HepG2 (cell line): Measurements from ENCODE around the gene XPR1. TPM values are rescaled to one million over a fixed set of nuclear protein-coding genes. Genes with fewer than 3 reads are reported as not detected.

Source experiments
- BATF2 ChIP-seq: sonication (generic); formaldehyde crosslinking; IDR thresholded peaks from 2 replicates; pipeline ENCODE4 v1.8.0; 2022; ENCODE audit warnings: mild to moderate bottlenecking, missing genetic modification reagents, moderate library complexity
- HIVEP1 ChIP-seq: sonication (generic); formaldehyde crosslinking; IDR thresholded peaks from 2 replicates; pipeline ENCODE4 v1.4.0; 2020; ENCODE audit warnings: mild to moderate bottlenecking, missing genetic modification reagents
- KLF16 ChIP-seq, 2 experiments: sonication (generic) in 1 of 2; formaldehyde crosslinking in 1 of 2; IDR thresholded peaks; 2 replicates each; pipeline versions ENCODE4 v1.6.1 to v1.8.0; 2016 to 2023; ENCODE audit warnings: missing genetic modification reagents in 2 of 2, missing compliant biosample characterization in 1 of 2
- KLF9 ChIP-seq: IDR thresholded peaks from 2 replicates; pipeline ENCODE4 v1.6.1; 2016; ENCODE audit warnings: low read depth
- KMT2B ChIP-seq: IDR thresholded peaks from 2 replicates; pipeline ENCODE4 v1.6.1; 2016; ENCODE audit warnings: missing genetic modification reagents, missing compliant biosample characterization
- NFE2L1 ChIP-seq: sonication (generic); formaldehyde crosslinking; IDR thresholded peaks from 2 replicates; pipeline ENCODE4 v1.4.0; 2020; ENCODE audit warnings: missing genetic modification reagents, mild to moderate bottlenecking, borderline replicate concordance
- RBM39 ChIP-seq: fragments of 200-400 bp; formaldehyde crosslinking; IDR thresholded peaks from one replicate; pipeline ENCODE4 v1.6.1; 2018; ENCODE audit warnings: antibody characterized with exemption, mild to moderate bottlenecking, low read depth, low read length; ENCODE audit not compliant: poor library complexity, severe bottlenecking
- ZBTB1 ChIP-seq: sonication (generic); formaldehyde crosslinking; IDR thresholded peaks from 2 replicates; pipeline ENCODE4 v1.4.0; 2020; ENCODE audit warnings: missing genetic modification reagents, borderline replicate concordance
- ZNF136 ChIP-seq: sonication (generic); formaldehyde crosslinking; IDR thresholded peaks from 2 replicates; pipeline ENCODE4 v1.8.1; 2022; ENCODE audit warnings: low read depth, mild to moderate bottlenecking, moderate library complexity, missing genetic modification reagents
- polyA plus RNA-seq, 8 experiments: library from polyadenylated mRNA; depleted of rRNA in 3 of 8; stranded (reverse) in 7 of 8; unstranded in 1 of 8; fragments of >200 nt; fragmentation: Illumina TruSeq in 4 of 8; extraction: Trizol in 4 of 8; gene quantifications; 2 replicates each; pipeline versions ENCODE4 v1.2.1 to v1.2.3, GENCODE V29; 2011 to 2016; ENCODE audit warnings: low read depth in 4 of 8, missing spikeins in 1 of 8, mixed read lengths in 1 of 8; ENCODE audit not compliant: insufficient read depth in 1 of 8
- total RNA-seq, 5 experiments: library from RNA; depleted of rRNA; stranded (reverse); fragments of >200 nt; fragmentation: Illumina TruSeq; extraction: Trizol; gene quantifications; 2 replicates each; pipeline ENCODE4 v1.2.3, GENCODE V29; 2016; ENCODE audit warnings: low read depth in 1 of 5
- TF ChIP-seq, protein P1 (sequence below): sonication (generic); formaldehyde crosslinking; IDR thresholded peaks from 2 replicates; pipeline ENCODE4 v1.4.0; 2020; ENCODE audit warnings: missing genetic modification reagents
- TF ChIP-seq, protein P2 (sequence below), 2 experiments: sonication (generic) in 1 of 2; formaldehyde crosslinking in 1 of 2; IDR thresholded peaks; 2 replicates each; pipeline versions ENCODE4 v1.6.1 to v1.9.0; 2014 to 2022; ENCODE audit warnings: antibody characterized with exemption in 1 of 2, borderline replicate concordance in 1 of 2, inconsistent platforms in 1 of 2, low read depth in 1 of 2, missing genetic modification reagents in 1 of 2

XPR1 gene
- total and polyA plus RNA-seq, 2 of the 13 experiments (the other 11 are each of a cell fraction or from before 2014, with no cell fraction given) = 22.3 to 23.6 TPM

GRCh38 chr1:180936110-180937011 lies 304.5 kb downstream of the XPR1 start (continued):
- TF ChIP-seq BATF2 (CRISPR knock-in tag) (no peak), ZBTB1 (no peak), KMT2B (no peak), HIVEP1 (CRISPR knock-in tag) (peak; percentile 41; the same call in 1 of the 2 replicates), KLF16 (CRISPR knock-in tag; IDR thresholded peaks at IDR 0.05) (no peak), KLF9 (CRISPR knock-in tag) (no peak), ZNF136 (CRISPR knock-in tag) (0 out of 2 replicates have a peak, but pooled peaks have one; percentile 5), NFE2L1 (CRISPR knock-in tag) (no peak), RBM39 (no peak)
- TF ChIP-seq, protein P1, sequence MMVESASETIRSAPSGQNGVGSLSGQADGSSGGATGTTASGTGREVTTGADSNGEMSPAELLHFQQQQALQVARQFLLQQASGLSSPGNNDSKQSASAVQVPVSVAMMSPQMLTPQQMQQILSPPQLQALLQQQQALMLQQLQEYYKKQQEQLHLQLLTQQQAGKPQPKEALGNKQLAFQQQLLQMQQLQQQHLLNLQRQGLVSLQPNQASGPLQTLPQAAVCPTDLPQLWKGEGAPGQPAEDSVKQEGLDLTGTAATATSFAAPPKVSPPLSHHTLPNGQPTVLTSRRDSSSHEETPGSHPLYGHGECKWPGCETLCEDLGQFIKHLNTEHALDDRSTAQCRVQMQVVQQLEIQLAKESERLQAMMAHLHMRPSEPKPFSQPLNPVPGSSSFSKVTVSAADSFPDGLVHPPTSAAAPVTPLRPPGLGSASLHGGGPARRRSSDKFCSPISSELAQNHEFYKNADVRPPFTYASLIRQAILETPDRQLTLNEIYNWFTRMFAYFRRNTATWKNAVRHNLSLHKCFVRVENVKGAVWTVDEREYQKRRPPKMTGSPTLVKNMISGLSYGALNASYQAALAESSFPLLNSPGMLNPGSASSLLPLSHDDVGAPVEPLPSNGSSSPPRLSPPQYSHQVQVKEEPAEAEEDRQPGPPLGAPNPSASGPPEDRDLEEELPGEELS (CRISPR knock-in tag) = 0 out of 2 replicates have a peak, but pooled peaks have one; percentile 1
- TF ChIP-seq, protein P2, sequence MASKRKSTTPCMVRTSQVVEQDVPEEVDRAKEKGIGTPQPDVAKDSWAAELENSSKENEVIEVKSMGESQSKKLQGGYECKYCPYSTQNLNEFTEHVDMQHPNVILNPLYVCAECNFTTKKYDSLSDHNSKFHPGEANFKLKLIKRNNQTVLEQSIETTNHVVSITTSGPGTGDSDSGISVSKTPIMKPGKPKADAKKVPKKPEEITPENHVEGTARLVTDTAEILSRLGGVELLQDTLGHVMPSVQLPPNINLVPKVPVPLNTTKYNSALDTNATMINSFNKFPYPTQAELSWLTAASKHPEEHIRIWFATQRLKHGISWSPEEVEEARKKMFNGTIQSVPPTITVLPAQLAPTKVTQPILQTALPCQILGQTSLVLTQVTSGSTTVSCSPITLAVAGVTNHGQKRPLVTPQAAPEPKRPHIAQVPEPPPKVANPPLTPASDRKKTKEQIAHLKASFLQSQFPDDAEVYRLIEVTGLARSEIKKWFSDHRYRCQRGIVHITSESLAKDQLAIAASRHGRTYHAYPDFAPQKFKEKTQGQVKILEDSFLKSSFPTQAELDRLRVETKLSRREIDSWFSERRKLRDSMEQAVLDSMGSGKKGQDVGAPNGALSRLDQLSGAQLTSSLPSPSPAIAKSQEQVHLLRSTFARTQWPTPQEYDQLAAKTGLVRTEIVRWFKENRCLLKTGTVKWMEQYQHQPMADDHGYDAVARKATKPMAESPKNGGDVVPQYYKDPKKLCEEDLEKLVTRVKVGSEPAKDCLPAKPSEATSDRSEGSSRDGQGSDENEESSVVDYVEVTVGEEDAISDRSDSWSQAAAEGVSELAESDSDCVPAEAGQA (IDR thresholded peaks at IDR 0.05; ENCODE audit: low read depth) = no peak
- TF ChIP-seq, protein P2 (CRISPR knock-in tag; IDR thresholded peaks at IDR 0.05; ENCODE audit: borderline replicate concordance) = no peak
